22Rv1 (cell line): ENCODE results near the gene CHST4.

Source experiments
- ZFX ChIP-seq: fragments of 450-650 bp; IDR thresholded peaks from 2 replicates; pipeline ENCODE4 v1.6.1; 2017; ENCODE audit warnings: antibody characterized with exemption, borderline replicate concordance
- TF ChIP-seq, protein P1 (sequence below): fragments of 450-650 bp; IDR thresholded peaks from 2 replicates; pipeline ENCODE4 v1.5.1; 2017; ENCODE audit warnings: mild to moderate bottlenecking

DNA sequence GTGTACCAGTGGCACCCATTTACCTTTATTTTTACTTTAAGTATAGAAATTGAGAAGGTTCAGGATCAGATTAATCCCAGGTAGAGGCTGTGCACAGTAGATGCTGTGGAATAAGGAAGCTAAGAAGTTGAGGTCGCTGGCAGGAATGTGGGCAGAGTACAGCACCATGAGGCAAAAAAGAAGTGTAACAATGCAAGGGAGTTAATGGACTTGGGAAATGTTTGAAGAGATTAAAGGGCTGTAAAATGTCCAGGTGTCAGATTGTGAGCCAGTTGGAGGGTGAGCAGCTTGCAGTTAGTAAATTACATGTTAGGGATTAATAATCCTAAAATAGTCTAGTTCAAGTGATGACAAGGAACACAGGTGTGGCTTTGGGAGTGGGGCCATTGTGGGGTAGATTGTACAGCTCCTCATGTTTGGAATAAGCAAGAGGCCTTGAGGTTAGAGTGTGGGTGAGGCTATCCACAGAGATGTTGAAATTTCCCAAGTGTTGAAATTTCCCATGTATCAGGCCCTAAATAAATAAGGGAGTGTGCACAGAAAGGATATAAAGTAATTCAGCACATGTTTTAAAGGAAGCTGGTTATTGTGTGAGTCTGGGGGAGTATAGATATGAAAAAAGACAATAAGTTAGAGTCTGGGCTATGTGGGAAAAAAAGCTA lies 29.1 kb downstream of the CHST4 start:
- TF ChIP-seq, protein P1, sequence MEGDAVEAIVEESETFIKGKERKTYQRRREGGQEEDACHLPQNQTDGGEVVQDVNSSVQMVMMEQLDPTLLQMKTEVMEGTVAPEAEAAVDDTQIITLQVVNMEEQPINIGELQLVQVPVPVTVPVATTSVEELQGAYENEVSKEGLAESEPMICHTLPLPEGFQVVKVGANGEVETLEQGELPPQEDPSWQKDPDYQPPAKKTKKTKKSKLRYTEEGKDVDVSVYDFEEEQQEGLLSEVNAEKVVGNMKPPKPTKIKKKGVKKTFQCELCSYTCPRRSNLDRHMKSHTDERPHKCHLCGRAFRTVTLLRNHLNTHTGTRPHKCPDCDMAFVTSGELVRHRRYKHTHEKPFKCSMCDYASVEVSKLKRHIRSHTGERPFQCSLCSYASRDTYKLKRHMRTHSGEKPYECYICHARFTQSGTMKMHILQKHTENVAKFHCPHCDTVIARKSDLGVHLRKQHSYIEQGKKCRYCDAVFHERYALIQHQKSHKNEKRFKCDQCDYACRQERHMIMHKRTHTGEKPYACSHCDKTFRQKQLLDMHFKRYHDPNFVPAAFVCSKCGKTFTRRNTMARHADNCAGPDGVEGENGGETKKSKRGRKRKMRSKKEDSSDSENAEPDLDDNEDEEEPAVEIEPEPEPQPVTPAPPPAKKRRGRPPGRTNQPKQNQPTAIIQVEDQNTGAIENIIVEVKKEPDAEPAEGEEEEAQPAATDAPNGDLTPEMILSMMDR: no peak
- no peak for TF ChIP-seq ZFX
